GM11168 (cell line): Measurements from ENCODE around the gene PRPH2.
"Not testable (repeated sequence)": the region's sequence is repeated elsewhere in the genome, so short reads cannot be mapped to it uniquely, and the experiment has no call there.

Source experiments
- in situ Hi-C: fragments of 300-500 bp; cut with MboI; formaldehyde crosslinking; loops from one replicate; pipeline ENCODE4 v1.12.0; 2022; ENCODE audit warnings: low sequenced_read_pairs; ENCODE audit not compliant: unreplicated experiment

Gene PRPH2

DNA sequence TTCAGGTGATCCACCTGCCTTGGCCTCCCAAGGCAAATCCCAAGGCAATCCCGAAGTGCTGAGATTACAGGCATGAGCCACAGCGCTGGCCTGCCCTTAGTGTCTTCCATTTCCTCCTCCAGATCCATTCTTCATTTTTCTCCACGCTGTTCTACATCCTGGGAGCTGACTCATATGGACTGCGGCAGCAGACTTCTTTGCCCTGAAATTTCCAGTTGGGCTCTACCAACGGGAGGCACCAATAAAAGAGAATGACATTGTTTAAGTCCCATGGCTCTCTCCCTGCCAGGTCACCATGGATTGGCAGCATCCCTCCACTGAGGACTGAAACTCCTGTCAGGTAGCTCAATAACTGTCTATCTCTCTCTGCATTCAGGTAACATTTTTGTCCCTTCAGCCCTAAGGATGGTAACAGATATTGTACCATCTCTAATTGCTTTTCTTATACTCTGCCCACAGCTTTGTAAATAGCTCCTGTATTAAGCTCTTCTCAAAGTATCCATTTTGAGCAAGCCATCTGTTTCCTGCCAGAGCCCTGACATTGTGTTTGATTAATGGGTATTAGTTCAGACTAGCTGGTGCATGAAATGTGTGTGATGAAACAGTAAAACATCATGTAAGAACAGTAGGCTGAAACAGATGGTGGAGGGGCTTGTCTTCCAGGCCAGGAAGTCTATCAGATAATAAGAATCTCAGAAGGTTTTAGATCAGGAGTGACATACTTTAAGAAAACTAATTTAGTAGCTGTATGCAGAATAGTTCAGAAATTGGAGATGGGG, 19.9 kb upstream of the PRPH2 start:
- in situ Hi-C loops, result no loop called here

DNA sequence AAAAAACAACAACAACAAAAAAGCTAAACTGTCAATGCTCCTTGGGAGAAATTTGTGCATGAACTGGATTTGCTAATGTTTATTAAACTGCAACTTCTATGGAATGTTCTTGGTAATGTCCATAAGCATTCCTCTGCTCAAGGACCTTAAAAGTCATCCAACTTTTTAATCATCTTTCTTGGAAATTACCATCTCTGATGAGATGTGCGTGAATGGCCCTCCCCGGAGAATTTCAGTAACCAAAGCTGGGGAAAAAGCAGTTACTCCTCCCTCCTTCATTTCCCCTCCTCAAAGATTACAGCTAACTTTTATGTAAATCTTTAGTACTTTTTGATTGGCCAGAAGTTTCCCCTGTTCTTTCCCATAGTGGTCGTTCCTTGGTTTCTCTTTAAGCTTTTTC, 18.3 kb upstream of the PRPH2 start:
- in situ Hi-C loops, result no loop called here

DNA sequence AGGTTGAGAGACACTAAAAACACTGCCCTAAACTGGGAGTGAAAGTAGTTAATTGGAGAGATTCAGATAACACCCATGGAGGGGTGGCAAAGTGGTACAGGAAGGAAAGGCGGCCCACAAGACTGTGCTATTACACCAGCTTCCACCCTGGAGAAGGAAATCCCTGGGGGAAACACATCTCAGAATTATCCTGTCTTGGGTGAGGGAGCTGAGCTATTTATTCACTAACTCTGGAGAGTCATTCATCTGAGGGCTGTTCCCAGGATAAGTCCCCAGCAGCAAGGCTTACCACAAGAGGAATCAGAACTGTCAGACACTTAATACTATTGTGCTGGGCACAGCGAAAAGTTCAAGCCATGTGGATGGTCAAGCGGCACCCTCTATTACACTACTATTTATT, 13.6 kb upstream of the PRPH2 start:
- in situ Hi-C loops, result no loop called here

DNA sequence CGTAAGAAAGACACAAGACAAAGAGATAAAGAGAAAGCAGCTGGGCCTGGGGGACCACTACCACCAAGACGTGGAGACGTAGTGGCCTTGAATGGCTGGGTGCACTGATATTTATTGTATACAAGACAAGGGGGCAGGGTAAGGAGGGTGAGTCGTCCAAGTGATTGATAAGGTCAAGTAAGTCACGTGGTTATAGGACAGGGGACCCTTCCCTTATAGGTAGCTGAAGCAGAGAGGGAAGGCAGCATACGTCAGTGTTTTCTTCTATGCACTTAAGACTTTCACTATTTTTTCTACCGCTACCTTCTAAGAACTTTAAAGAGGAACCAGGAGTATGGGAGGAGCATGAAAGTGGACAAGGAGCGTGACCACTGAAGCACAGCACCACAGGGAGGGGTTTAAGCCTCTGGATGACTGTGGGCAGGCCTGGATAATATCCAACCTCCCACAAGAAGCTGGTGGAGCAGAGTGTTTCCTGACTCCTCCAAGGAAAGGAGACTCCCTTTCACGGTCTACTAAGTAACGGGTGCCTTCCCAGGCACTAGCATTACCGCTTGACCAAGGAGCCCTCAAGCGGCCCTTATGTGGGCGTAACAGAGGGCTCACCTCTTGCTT, 11.6 kb upstream of the PRPH2 start:
- in situ Hi-C loops, result not testable (repeated sequence)

DNA sequence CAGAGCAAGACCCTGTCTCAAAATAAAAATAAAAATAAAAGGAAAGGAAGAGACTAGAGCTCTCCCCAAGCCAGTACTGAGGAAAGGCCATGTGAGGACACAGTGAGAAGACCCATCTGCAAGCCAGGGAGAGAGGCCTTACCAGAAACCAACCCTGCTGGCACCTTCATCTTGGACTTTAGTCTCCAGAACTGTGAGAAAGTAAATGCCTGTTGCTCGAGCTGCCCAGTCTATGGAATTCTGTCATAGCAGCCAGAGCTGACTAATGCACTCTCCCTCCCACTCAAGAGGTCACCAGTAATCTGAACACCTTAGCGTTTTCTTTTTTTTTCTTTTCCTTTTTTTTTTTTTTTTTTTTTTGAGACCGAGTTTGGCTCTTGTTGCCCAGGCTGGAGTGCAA, 7.3 kb upstream of the PRPH2 start:
- in situ Hi-C loops, result loop anchor here (10.0 kb wide), 1 partner anchor 65 kb away; no protein-coding TSS in a partner anchor

DNA sequence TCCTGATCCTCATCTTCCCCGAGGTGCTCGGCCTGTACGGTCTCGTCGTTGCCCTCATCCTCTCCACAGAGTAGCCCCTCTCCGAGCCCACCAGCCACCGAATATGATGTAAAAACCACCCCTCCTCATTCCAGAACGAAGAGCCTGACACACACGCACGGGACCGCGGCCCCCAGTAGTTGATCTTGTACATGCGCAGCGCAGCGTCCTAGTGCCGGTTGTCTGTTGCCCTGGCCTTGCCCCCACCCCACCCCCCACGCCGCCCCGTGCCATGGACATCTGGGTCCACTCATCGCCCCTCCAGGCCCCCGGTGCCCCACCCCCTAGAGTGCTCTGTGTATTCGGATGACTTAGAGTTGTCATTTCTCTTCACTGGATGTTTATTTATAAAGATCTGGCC, 5.2 kb upstream of the PRPH2 start:
- in situ Hi-C loops, result loop anchor here (10.0 kb wide), 1 partner anchor 63 kb away; no protein-coding TSS in a partner anchor

DNA sequence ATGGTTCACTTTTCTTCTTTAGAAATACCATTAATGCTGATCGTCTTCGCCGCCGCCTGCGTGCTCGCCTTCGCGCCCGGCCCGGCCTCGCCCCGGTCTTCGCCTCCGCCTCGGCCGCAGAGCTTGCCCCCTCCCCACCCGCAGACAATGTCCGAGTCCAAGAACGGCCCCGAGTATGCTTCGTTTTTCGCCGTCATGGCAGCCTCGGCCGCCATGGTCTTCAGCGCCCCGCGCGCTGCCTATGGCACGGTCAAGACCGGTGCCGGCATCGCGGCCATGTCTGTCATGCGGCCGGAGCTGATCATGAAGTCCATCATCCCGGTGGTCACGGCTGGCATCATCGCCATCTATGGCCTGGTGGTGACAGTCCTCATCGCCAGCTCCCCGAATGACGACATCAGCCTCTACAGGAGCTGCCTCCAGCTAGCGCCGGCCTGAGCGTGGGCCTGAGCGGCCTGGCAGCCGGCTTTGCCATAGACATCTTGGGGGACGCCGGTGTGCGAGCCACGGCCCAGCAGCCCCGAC, 4.8 kb upstream of the PRPH2 start:
- in situ Hi-C loops, result loop anchor here (10.0 kb wide), 1 partner anchor 62 kb away; no protein-coding TSS in a partner anchor

DNA sequence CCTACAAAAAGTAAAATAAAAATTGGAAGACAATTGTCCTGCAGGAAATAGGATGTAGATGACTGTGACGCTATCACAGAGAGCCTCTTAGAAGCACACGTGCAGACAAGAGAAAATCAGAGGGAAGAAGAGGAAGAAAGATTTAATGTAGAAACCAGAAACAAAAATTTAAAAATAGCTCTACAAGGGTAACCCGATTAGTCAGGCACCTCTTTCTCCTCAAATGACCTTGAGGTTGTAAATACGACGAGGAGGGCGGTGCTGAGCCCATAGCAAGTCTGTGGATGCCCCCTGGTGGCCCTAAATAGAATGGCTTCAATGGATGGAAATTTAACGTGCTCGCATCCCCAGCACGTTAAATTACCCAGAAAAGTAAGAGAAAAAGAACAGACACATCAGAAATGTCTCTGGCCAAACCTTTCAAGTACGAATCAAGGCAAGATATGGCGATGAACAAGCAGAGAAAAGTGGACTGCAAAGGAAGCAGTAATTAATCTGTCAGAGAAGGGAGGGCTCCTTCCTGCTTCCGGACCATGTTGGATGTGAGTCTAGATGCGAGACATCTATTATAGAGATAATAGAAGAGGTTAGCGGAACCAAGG, 4.2 kb upstream of the PRPH2 start:
- in situ Hi-C loops, result loop anchor here (10.0 kb wide), 1 partner anchor 62 kb away; no protein-coding TSS in a partner anchor

DNA sequence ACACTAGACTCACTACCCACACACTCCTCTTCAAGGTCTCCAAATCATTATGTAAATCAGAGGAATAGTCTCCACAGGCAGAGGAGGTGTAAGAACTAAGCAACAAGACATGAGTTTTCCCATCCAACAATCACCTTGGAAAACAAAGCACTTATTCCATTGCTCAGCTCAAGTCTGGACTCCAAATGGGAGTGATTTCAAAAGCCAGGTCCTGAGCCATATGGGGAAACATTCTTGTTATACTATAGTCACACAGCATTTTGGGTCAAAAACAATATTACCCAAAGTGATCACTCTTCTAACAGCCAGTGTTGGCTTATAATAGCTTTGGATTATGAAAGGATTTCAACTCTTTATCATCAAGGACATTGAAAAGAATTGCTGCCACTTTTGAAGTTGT, 3.6 kb upstream of the PRPH2 start:
- in situ Hi-C loops, result loop anchor here (10.0 kb wide), 1 partner anchor 61 kb away; no protein-coding TSS in a partner anchor

DNA sequence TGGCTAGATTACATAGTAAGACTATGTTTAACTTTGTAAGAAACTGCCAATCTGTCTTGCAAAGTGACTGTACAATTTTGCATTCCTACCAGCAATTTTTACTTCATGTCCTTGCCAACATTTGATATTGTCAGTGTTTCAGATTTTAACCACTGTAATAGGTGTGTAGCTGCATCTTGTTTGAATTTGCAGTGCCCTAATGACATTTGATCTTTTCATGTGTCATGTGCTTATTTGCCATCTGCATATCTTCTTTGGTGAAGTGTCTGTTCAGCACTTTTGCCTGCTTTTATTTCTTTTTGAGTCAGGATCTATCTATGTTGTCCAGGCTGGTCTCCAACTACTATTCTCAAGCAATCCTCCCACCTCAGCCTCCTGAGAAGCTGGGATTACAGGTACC, 2.4 kb upstream of the PRPH2 start:
- in situ Hi-C loops, result loop anchor here (10.0 kb wide), 1 partner anchor 60 kb away; no protein-coding TSS in a partner anchor

DNA sequence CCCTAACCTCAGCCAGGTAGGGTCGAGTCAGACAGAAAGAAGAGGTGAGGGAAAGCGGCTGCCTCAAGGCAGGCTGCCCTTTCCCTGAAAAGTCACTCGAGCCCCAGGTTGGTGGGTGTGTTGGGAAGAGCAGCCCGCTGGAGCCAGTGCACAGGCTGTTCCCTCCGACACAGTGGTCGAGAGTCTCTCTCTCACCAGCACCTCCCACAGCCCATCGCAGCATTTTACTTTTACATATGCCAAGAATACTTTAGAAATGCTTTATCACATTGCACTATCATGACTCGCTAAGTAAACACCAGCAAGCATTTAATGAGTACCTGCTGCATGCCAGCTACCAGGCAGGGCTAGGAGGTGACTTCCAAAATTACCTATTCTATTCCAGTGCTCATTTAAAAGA, 1.7 kb downstream of the PRPH2 start:
- in situ Hi-C loops, result loop anchor here (10.0 kb wide), 1 partner anchor 56 kb away; no protein-coding TSS in a partner anchor

DNA sequence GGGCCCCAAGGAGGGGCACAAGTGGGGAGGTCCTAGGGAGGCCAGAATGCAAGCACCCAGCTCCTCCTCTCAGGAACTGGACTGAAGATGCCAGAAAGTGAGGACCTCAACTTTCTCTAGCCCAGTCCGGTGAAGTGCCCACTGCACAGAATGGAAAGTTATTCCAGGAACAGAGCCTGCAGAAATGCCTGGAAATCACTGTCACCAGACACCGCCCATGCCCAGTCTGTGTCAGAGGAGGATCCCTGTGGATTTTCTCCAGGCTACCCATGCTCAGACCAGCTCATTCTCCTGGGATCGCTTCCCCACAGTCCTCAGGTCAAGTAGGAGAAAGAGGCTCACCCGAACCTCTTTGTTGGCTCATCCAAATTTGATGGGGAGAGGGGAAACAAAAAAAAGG, 6.5 kb downstream of the PRPH2 start:
- in situ Hi-C loops, result no loop called here

DNA sequence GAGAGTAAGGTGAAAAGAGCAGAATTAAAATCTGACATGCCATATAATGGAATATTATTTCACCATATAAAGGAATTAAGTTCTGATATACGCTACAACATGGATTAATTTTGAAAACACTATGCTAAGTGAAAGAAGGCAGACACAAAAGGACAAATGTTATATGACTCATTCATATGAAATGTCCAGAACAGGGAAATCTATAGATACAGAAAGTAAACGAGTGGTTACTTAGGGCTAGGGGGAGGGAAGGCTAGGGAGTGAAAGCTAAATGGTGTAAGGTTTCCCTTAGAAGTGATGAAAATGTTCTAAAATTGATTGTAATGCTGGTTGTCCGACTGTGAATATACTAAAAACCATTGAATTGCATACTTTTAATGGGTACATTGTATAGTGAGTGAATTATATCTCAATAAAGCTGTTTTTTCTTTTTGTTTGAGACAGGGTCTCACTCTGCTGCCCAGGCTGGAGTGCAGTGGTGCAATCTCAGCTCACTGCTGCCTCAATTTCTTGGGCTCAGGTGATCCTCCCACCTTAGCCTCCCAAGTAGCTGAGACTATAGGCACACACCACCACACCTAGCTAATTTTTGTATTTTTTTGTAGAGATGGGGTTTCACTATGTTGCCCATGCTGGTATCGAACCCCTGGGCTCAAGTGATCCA, 8.2 kb downstream of the PRPH2 start:
- in situ Hi-C loops, result no loop called here

DNA sequence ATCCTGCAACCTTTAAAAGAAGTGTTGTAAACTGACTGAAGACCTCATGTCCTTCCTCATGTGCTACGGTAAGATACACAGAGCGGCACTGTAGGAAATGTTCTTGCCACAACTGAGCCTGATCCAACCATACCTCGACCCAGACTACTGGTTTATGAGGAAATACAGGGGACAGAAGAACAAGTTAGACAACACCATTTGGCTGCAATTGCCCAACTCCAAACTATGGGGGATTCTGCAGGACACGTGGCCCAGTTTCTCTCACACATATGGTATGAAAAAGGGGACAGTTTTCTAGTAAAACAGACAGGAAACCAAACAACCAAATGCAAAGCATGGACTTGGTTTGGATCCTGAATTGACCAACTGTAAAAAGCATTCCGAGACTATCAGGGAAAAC, 10.5 kb downstream of the PRPH2 start:
- in situ Hi-C loops, result no loop called here

DNA sequence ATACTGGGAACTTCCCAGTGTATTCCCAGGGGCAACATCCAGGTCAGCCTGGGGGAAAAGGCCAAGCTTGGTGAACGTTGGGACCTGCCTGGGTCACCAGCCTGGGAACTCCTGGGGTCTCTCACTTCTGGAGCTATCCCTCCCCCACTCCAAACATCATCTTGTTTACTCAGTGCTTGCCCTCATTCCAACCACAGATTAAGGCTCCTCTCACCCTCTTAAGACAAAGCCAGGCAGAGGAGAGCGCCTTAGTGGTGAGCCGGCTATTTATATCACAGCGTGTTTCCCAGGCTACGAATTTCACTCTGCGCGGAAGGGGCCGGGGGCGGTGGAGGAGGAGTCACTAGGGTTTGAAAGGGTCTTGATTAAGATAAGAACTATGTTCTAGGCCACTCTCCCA, 12.1 kb downstream of the PRPH2 start:
- in situ Hi-C loops, result no loop called here

DNA sequence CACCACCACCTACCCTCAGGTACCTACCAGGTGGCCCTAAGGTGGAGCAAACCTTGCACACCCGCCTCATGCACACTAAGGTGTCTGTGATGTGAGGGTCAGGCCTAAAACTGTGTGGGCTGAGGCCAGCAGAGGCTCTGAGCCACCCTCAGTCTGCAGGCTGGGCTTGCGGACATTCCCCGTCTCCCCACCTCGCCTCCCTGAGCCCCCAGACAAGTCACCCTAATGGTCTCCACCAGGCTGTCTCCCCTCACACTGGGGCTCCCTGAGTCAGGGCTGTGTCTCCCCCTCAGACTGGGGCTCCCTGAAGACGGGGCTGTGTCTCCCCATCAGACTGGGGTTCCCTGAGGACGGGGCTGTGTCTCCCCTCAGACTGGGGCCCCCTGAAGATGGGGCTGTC, 12.5 kb downstream of the PRPH2 start:
- in situ Hi-C loops, result no loop called here

DNA sequence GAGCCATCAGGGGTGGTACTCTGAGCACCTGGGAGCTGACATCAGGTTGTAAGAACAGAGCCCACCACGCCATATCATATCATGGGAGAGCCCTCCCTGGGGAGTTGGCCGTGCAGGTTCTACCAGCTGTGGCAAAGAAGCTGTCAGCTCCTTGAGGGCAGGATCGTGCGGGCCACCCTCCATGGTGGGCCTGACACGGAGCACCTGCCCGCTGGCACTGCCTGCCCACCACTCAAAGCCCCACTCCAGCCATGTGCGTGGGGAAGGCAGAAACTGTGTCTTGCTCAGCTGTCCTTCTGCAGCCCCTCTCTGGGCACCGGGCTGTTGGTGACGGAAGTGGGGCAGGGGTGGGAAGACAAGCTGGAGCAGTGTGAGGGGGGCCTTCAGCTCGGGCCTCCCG, 14.3 kb downstream of the PRPH2 start:
- in situ Hi-C loops, result no loop called here

DNA sequence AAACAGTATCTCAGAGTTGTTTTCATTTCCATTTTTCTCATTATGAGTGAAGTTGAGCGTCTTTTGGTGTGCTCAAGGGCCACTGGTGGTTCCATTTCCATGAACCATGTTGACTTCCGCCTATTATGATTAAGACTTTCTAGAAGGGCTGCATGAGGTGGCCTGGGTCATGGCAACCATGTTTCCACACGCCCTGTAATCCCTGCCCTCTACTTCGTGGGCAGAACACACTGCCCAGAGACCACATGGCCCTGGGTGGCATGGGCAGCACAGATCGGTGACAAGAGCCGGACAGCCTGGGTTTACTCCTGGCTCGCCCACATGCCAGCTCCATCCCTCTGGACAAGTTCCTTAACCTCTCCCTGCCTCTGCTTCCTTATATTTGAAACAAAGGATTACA, 14.8 kb downstream of the PRPH2 start:
- in situ Hi-C loops, result no loop called here

DNA sequence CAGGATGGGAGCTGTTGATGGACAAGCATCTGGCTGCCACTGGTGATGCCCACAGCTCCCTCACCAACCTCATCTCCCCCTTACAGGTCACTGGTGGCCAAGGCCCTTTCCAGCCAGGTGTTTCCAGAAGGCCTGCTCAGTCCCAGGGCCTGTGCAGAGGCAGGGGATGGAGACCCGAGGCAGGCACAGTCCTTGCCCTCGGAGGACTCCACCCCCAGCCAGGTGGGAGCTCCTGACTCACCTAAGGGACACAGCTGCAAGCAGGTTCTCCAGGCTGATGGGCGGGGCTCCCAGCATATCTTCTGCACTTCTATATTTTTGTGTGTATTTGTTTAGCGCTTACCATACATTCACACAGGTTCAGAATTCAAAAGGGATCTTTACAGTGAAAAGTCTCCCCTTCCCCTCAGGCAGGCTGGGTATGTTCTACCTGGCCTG, 17.4 kb downstream of the PRPH2 start:
- in situ Hi-C loops, result no loop called here

DNA sequence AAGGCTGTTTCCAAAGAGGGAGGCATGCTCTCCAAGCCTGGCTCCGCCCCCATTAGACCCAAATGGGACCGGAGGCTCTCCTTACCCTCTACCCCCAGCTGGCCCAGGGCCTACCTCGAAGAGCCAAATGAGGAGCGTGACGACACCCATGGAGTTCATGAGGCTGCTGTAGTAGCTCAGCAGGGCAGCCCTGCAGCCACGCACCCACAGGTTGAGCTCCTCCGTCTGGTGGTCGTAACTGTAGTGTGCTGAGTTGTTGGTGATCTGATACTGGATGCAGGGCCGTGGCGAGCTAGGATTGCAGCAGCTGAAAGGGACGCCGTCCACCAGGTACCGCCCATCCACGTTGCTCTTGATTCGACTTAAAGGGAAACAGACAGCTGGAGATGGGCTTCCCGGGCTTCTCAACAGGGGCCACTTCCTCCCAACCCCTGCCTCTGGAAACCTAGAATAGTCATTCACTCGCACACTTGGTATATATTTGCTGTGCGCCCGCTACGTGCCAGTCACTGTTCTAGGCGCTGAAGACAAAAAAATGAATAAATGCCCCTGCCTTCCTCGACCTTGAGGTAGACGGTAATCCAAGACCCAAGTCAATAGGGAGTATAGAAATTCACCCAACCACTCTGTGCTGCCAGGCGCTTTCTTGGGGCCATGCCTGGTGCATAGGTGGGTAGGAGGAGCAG, 18.0 kb downstream of the PRPH2 start:
- in situ Hi-C loops, result no loop called here
